Cerebellar cortex (tissue), 1 donor: Measurements from ENCODE around the gene TTC31.
"Not testable (repeated sequence)": the region's sequence is repeated elsewhere in the genome, so short reads cannot be mapped to it uniquely, and the experiment has no call there.

Experiments used
- DNase-seq: peaks from one replicate; pipeline ENCODE4 v3.0.0-alpha.2; 2015; ENCODE audit warnings: low spot score

TTC31 gene

GRCh38 chr2:74457549-74458131 is 25.2 kb upstream of the TTC31 start:
- DNase-seq = peak; percentile 62

- DNase-seq = peak; percentile 100
These were observed 24.5 kb upstream of the TTC31 start, which contains the start of gene WBP1 for GRCh38 chr2:74458132-74458937. Gene WBP1 (plus strand): TSS chr2:74458438. CDS start chr2:74458603, 165 bp downstream.

GRCh38 chr2:74458938-74459363 is 23.9 kb upstream of the TTC31 start:
- DNase-seq = no peak

GRCh38 chr2:74459503-74460118 is 23.3 kb upstream of the TTC31 start:
- not testable (repeated sequence) for DNase-seq

GRCh38 chr2:74460187-74460586 is 22.7 kb upstream of the TTC31 start:
- DNase-seq = not testable (repeated sequence)

GRCh38 chr2:74461187-74462053 is 21.5 kb upstream of the TTC31 start:
- peak; percentile 33 for DNase-seq

- DNase-seq = no peak
These were observed 20.7 kb upstream of the TTC31 start for GRCh38 chr2:74462054-74462785.

- no peak for DNase-seq
These were observed 20.1 kb upstream of the TTC31 start for GRCh38 chr2:74462786-74463105.

- DNase-seq = no peak
These were observed 18.5 kb upstream of the TTC31 start for GRCh38 chr2:74464406-74464805.

- DNase-seq = not testable (repeated sequence)
These were observed 12.1 kb upstream of the TTC31 start for GRCh38 chr2:74470742-74471141.

- no peak for DNase-seq
These were observed 11.4 kb upstream of the TTC31 start for GRCh38 chr2:74471332-74472065.

GRCh38 chr2:74472086-74472944 is 10.6 kb upstream of the TTC31 start, which contains the start of gene MRPL53:
Gene MRPL53 (minus strand): TSS chr2:74472680. CDS start chr2:74472660, 20 bp downstream.
- peak; percentile 96 for DNase-seq

GRCh38 chr2:74472945-74473258 is 10.0 kb upstream of the TTC31 start:
- no peak for DNase-seq

- DNase-seq = no peak
These were observed 8.4 kb upstream of the TTC31 start for GRCh38 chr2:74474481-74474880.

- DNase-seq = peak; percentile 39
These were observed 8.0 kb upstream of the TTC31 start for GRCh38 chr2:74474899-74475298.

GRCh38 chr2:74481431-74481830 is 1.4 kb upstream of the TTC31 start:
- DNase-seq = no peak

- no peak for DNase-seq
These were observed 700 bp upstream of the TTC31 start for GRCh38 chr2:74481961-74482800.

- DNase-seq = not testable (repeated sequence)
These were observed 839 bp downstream of the TTC31 start for GRCh38 chr2:74483675-74484164.

GRCh38 chr2:74486141-74486540 is 3.3 kb downstream of the TTC31 start:
- no peak for DNase-seq
